LNCAP (cell line): Measurements from ENCODE around the gene NMNAT1.

ENCODE experiments used
- TF ChIP-seq, protein P1 (sequence below): fragments of 450-650 bp; IDR thresholded peaks from 2 replicates; pipeline ENCODE4 v1.5.1; 2017; ENCODE audit warnings: mild to moderate bottlenecking

The NMNAT1 gene

DNA sequence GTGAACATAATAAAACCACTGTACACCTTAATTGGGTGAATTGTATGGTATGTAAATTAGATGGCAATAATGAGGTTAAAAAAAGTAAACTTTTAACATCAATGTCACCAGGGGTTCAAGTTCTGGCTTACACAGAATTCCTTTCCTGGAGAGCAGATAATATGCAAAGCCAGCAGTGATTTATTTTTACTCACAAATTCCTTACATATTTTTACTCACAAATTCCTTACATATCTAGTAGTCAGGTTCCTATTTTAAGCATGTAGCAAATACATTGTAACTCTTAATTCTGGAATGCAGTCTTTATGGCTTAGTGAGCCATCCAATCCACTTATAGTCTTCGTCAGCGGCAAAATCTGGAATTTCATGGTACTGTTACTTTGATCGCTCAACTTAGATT lies 88.2 kb downstream of the NMNAT1 start:
- TF ChIP-seq, protein P1, sequence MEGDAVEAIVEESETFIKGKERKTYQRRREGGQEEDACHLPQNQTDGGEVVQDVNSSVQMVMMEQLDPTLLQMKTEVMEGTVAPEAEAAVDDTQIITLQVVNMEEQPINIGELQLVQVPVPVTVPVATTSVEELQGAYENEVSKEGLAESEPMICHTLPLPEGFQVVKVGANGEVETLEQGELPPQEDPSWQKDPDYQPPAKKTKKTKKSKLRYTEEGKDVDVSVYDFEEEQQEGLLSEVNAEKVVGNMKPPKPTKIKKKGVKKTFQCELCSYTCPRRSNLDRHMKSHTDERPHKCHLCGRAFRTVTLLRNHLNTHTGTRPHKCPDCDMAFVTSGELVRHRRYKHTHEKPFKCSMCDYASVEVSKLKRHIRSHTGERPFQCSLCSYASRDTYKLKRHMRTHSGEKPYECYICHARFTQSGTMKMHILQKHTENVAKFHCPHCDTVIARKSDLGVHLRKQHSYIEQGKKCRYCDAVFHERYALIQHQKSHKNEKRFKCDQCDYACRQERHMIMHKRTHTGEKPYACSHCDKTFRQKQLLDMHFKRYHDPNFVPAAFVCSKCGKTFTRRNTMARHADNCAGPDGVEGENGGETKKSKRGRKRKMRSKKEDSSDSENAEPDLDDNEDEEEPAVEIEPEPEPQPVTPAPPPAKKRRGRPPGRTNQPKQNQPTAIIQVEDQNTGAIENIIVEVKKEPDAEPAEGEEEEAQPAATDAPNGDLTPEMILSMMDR = no peak

DNA sequence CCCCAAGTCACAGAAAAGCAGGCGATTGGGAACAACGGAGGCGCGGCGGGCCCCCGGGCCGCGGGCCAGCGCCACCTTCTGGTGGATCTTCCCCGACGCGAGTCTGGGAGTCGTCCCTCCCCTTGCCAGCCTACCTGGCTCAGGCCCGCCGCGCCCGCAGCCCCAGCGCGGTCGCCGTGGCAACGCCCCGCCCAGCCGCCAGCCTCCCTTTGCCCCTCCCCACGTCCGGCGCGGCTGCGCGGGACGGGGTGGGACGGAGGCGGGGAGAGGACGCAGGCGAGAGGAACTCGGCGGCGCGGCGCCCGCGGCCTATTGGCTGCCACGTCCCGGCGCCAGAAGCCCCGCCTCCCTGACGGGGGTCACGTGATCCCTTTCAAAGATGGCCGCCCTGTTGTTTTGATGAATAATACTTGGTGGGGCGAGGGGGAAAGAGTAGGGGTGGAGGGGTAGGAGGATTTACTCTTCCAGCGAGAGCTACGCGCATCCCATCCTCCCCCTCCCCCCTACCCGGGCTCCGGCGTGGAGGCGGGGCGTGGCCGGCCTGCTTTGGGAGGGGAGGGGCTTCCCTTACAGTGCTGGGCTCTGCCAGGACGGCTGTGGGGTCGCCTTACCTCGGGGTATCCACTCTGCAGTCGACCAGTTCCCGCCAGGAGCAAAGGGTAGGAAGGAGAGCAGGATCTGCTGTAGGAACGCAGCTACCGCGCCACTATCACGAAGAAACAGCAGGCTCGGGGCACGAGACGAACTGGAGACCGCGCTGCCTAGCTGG lies 89.5 kb downstream of the NMNAT1 start, which contains the start of gene UBE4B:
Gene UBE4B (plus strand): TSS at position 369 of the 769 bp plus-strand sequence. CDS start 713 bp downstream, outside the sequence.
- TF ChIP-seq, protein P1 = peak; percentile 90

DNA sequence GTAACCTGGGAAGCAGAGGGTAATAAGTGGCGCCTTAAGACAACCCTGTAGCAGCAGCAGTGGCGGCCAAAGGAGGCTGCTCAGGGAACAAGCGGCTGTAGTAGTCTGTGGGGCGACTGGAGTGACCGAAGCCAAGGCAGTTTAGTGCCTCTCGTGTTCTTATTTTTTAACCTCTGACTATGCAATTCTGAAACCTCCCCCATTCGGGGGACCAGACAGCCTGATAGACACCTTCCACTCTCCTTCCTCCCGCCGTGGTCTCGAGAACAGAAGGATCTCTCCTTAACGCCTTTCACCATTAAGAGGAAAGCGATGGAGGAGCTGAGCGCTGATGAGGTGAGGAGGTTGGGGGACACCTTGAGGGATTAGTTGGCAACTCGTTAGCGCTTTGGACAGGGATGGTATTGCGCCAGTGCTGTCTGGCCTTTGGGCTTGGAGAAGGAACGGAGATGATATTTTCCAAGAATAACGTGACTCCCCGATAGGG lies 90.1 kb downstream of the NMNAT1 start:
- TF ChIP-seq, protein P1 = no peak
